Muscle of arm (tissue), 12 donors: Measurements from ENCODE around the gene TADA3. TPM values are rescaled to one million over a fixed set of nuclear protein-coding genes. Genes with fewer than 3 reads are reported as not detected.
"Not testable (repeated sequence)": the region's sequence is repeated elsewhere in the genome, so short reads cannot be mapped to it uniquely, and the experiment has no call there.

ENCODE experiments used
- DNase-seq: peaks from one replicate; pipeline ENCODE4 v3.0.0-alpha.2; 2013
- polyA plus RNA-seq, 12 donors: library from polyadenylated mRNA; unstranded; fragments of 120-200 nt; gene quantifications; one replicate each; pipeline ENCODE4 v1.2.1, GENCODE V29; 2013; ENCODE audit not compliant: insufficient read length in 12 of 12

Gene TADA3
- polyA plus RNA-seq, 12 donors: 48.4 to 60.5 (median 54.2) TPM; not detected in 1

DNA sequence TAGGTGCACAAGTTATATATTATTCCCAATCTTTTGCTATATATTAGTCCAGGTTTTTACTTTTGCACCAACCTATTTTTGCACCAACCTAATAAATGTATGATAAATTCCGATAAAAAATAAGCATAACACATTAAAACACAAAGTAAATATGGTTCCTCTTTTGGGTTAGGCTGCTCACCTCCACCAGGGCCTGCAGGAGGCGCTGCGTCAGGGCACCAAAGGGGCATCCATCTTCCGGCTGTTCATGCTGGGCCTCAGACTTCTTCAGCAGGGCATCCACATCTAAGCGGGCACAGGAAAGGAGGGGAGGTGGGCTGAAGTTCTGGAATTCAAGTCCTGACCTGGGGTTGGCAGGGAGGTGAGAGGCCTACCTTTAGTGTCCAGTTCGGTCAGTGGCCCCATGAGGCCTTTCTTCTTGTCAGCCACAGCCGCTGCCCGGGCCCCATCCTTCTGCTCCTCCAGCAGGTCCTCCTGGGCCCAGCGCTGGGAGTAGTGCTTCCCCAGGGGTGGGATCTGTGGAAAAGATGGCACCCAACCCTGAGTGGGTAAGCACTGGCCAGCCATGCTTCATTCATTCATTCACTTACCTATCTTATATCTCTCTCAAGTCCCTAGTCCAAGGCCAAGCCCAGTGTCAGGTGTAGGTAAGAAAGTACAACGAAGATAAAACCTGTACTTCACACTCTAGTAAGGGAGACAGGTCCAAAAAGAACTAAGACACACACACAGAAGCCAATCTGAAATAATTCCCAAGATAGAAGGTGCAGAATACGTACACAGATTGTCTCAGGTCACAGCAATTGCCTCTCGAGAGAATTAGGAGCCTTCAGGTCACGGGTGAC is 5.2 kb downstream of the TADA3 start:
- DNase-seq: no peak

DNA sequence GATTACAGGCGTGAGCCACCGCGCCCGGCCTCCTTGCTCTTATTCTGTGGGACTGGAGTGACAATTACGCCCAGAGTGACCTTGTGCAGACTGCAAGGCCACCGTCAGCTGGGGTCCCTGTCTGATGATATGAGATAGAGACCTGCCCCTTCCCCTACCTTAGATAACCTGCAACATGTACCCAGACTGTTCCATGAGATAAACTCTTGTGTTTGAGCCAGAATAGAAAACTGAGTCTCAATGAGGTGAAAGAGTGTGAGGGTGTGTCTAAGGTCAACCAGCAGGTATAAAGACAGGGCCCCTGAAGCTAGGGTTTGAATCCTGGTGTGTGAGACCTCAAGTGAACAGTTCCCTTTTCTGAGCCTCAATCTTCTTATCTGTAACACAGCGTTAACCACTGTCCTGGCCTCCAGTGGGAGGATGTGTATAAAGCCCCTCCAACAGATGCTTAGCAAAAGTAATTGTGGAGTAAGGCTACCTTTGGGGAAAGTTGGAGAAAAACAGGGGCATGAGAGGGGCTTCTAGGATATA is 6.0 kb downstream of the TADA3 start:
- no peak for DNase-seq

DNA sequence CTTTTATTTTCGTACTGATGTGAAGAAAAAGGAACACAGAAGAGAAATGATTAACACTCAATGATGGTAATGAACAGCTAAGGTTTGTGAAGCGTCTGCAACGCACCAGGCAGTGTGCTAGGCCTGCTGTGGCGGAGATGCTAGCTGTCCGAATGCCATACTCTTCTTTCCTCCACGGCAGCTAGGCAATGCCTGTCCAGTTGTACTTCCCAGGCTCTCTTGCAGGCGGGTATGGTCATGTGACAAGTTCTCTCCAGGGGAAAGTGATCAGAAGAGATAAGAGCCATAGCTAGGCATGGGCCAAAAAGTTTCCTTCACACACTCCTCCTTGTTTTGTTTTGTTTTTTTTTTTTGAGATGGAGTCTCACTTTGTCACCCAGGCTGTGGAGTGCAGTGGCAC is 6.7 kb downstream of the TADA3 start:
- no peak for DNase-seq

DNA sequence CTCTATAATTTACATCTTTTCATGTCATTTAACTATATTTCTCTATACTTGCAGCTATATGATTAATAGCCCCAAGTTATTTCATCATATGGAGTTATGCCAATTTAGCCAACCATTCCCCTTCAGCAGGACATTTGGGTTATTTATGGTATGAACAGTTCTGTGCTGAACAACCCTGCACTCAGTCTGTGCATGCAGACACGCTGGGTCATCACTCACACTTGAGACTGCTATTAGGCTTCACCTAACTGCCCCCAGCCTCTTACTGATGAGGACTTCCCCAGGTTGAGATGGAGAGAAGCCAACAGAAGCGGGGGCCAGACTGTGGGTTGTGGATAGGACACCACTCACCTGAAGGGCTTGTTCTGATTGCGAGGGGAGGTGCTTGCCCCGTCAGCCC is 7.3 kb downstream of the TADA3 start:
- no peak for DNase-seq

DNA sequence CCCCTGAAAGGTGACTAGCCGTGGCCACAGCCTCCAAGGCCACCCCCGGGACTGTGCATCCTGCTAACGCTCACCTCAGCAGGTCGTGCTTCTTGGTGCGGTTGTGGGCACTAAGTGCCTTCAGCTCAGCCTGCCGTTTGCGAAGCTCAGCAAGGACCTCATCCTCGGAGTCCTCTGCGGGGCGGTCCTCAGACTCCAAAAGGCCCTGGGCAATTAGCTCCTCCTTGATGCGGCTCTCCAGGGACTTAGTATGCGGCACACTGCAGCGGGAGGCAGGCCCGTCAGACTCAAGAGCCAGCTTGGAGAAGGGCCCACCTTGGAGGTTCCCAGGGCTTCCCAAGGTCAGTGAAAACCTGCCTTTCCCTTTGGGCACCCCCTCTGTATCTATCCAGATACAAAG is 8.3 kb downstream of the TADA3 start:
- no peak for DNase-seq

DNA sequence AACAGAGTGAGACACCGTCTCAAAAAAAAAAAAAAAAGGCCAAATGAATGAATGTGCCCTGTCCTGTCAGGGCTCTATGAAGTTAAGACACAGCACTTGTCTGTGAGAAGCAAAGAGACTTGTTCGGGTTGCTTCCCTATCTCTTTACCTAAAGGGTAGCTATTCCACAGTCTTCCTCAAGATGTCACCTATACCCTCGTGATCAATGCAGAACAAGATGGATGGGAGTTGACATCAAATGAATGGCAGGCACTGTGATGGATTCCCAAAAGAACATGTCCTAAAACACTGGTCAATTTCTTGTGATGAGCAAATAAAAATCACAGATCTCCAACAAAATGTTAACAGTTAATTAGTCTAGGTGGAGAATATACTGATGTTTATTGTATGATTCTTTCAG is 9.5 kb downstream of the TADA3 start:
- no peak for DNase-seq

DNA sequence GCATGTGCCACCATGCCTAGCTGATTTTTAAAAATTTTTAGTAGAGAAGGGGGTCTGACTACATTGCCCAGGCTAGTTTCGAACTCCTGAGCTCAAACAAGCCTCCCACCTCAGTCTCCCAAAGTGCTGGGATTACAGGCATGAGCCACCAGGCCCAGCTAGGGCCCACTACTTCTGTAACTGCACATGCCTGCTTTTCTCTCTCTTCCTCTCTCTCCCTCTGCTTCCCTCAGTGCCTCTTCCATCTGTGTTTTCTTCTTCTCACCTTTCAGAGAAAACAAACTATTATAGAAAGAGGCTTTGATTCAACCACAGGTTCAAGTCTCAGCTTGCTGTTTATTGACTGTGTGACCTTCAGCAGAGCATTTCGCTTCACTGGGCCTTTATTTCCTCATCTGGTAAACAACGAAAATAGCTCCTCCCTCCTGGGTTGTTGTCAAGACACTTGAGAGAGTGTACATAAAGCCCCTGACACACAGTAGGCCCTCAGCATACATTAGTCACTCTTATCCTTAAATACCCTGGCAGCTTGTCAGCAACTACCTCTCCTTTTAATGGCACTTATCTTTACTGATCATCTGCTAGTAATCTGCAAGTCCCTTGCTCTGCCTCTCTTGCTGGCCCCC is 10.2 kb downstream of the TADA3 start:
- no peak for DNase-seq

DNA sequence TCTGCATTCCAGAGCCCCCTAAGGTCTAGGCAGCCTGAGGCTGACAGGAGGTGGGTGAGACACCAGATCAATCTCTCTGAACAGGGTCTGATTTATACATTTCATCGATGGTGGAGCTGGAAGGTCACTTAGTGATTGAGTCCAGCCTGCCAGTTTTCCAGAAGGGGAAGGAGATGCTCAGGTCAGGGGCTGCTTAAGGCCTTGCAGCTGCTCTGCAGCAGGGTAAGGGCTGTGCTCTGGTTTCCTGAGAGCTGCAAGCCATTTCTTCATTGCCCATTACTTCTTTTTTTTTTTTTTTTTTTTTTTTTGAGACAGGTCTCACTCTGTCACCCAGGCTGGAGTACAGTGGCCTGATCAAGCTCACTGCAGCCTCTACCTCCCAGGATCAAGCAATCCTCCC is 10.7 kb downstream of the TADA3 start:
- no peak for DNase-seq

DNA sequence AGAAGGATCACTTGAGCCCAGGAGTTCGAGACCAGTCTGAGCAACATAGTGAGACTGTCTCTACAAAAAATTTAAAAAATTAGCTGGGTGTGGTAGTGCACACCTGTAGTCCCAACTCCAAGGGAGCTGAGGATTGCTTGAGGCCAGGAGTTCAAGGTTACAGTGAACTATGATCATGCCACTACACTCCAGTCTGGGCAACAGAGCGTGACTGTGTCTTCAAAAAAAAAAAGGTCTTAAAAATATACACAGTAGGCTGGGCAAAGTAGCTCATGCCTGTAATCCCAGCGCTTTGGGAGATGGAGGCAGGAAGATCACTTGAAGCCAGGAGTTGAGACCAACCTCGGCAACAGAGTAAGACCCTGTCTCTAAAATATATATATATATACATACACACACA is 11.4 kb downstream of the TADA3 start:
- no peak for DNase-seq

DNA sequence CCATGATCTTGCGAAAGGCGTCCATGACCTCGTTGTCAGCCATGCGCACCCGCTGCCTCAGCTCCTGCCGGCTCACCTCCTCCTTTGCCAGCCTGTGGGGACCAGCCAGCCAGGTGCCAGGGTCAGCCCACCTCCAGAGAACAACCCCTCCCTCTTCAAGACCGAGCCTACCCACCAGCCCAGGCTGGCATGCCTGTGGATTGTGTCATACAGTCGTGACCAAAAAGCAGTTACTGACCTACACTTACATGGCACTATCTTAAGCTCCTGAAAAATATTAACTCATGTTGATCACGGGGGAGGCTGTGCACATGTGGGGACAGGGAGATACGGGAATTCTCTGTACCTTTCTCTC is 11.8 kb downstream of the TADA3 start:
- DNase-seq: no peak

DNA sequence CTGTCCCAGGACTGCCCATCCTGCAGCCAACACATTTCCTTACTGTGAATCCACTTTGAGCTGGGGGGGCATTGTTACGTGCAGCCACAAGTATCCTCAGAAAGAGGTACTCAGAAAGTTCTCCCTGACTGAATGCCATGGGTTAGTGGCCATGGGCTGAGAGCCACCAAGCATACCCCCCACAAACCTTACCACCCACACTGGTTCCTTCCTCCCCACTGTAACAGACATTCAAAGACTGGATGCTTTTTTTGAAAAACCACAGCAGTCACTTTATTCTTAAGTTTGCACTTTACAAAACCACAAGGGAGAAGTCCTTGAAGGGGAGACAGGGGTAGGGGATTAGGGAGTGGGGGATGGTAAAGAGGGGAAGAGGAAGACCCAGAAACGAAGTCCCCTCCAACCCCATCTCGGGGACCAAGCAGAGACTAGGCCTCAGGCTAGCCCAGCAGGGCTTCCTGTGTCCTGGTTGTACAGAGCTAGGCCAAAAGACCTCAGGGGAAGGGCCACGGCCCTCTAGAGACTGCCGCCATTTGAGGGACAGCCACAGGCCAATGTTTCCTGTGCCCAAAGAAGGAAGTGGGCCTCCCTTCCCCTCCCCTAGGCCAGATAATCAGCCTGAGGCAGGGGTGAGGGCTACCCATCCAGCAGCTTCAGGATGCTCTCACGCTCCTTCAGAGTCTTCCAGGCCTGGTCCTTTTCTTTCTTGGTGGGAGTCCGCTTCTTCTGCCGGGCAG is 12.4 kb downstream of the TADA3 start:
- no peak for DNase-seq

DNA sequence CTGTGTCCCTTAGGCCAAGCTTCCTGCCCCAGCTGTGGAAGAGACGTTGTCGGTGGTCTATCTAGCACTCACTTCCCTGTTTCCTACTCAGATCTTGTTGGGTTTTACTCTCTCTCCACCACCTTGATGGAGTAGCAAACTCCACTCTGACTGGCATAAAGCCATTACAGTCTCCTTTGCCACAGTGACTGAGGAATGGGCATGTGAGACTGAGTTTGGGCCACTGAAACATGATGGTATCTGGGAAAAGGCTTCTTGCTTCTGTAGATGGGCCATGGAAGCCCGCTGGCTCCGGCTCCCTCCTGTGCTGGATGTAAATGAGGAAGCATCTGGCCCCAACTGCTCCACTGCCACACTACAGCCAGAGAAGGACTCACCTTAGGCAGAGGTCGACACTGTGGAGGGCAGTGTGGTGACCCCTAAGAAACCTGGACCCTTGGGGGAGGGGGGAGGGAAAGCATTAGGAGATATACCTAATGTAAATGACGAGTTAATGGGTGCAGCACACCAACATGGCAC is 13.1 kb downstream of the TADA3 start:
- DNase-seq: no peak

DNA sequence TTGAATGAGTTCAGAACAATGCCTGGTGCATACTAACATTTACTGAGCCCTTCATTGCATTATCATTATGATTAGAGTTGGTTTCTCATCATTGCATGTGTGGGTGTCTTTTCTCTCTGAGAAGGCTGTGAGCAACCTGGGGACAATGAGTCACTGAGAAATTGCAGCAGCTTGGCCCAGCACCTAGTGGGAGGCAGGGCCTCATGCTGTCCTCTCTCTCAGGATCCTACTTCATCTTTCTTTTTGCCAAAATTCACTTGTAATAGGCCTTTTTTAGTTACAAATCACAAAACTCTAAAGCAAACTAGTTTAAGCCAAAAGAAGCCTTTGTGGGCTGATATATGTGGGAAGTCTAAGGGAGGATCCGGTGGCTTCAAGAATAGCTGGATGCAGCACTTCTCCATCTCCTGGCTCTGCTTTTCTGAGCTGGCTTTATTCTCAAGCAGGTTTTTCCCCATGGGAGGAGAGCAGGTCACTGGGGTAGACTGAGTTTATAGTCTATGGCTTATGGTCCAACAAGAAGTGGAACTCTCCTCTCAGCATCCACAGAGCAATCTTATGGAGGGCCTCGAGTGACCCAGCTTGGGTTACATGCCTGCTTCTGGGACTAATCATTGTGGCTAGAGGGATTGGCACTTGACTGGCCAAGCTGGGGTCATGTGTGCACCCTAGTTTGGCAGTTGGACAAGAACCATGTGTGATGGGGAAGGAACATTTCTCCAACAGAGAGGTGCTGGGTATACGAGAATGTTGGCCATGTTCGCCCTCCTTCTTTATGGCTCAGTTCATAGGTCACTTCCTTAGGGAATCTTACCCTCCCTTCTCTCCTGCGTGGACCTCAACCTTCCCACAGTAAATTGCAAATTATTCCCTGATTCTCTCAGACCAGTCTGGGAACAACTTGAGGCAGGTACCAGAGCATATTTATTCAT is 13.9 kb downstream of the TADA3 start:
- no peak for DNase-seq

DNA sequence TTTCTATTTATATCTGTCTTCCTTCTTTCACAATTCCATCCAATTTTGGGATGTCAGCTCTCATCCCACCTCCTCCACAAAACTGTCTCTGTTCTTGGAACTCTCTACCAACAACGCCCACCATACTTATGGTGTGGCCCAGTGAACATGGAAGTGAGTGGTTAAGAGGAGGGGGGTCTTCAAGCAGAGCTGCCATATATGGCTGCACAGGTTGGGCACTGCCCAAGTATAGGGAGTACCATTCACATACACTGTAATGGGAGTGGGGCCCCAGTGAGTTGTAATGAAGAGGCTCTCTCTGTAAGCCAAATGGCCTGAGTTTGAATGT is 14.6 kb downstream of the TADA3 start:
- no peak for DNase-seq

DNA sequence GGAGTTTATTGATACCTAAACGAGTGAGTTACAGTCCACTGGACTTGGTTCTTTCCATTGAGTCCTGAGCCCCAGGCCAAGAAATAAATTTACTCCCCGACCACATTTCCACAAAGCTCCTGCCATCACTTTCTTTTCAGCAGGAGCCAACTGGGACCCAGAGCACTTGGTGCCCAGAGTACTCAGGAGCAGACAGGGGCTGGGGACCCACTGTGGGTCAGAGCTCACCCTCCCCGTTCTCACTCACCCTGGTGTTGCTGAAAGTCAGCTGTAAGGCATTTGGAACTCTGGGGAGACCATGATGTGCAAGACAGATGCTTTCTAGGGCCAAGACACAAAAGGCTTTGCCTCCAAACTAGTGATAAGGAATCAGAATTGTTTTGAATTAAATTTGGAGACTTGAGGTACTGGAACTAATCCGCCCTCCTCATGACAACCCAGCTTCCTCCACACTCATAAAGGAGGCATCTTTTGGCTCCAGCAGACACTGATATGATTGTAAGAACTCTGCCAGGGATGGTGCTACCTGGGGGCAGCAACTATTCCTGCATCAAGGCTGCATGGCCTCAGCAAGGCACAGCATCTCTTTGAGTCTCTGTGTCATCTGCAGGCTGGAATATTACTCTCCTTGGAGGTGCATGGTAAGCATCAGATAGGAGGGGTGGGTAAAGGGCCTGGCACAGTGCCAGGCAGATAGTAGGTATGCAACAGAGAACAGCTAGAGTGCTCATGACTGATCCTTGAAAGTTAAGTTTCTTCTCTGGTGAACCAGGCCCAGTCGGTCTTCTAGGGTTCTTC is 15.2 kb downstream of the TADA3 start:
- DNase-seq: no peak

DNA sequence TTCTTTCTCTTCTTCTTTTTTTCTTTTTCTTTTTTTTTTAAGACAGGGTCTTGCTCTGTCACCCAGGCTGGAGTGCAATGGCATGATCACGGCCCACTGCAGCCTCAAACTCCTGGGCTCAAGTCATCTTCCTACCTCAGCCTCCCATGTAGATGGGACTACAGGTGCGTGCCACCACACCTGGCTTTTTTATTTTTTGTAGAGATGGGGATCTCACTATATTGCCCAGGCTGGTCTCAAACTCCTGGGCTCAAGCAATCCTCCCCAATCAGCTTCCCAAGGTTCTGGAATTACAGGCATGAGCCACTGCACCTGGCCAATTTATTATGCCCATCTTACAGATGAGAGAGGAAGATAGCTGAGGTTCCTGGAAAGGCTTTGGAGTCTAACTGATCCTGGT is 21.3 kb downstream of the TADA3 start:
- not testable (repeated sequence) for DNase-seq

DNA sequence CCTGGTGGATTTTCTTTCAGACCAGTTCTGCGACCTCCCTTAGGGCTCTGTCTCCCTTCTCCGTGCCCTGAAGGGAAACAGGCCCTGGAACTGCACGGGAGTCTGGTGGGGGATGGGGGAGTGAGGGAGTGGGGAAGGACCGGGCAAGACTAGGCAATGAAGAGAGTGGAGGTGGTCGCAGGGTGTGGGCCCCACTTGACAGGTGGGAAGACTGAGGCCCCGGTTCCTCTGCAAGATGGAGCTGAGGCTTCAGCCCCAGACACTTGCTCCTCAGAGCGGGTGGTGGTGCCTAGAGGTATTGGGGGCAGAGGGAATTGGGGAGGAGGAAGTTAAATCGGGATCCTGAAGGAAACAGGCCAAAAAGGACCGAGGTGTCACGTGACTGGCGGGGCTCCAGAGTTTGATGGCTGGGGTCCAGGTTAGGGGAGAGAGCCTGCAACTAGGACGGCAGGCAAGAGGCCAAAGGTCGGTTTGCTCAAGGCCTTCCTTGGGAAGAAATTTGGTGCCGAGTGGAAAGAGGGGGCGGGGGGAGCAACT is 21.9 kb downstream of the TADA3 start:
- DNase-seq: peak; percentile 79

DNA sequence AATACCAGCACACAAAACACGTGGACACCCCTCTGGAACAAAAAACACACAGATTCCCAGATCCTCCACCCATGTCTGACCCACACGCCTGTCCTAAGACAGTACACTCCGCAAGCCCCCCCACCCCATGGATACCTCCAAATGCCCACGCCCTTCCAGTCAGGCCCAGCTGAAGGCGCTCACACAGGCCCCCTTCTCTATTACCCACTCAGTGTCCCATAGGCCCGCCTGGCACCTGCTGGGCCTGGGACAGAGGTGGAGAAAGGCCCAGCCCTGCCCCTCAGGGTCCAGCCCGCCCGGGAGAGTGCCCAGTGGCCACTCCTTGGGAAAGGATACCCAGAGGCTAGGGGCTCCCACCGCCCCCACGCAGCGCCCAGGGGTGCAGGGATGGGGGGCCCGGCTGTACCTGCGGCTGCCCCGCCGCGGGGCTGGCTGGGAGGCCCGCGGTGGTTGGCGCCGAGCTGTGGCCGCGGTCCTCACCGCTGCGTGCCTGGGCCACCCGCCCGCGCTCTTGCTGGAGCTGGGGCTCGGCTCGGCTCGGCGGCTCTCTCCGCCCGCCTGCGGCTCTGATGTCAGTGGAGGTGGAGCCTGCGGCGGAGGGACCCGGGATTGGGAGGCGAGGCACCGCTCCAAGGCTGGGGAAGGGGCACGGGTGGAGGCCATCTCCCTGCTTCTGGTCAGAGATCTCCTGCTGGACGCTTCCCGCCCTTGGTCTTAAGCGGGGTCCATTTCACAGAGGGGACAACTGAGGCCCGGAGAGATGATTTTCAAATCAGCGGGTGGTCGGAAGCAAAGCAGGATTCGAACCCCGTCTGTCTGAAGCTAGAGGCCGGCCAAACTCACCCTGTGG is 22.6 kb downstream of the TADA3 start, which contains the start of gene CAMK1:
Gene CAMK1, minus strand, starts transcription at position 522 of the 850 bp plus-strand sequence. CDS start 2,198 bp downstream, outside the sequence.
- DNase-seq: peak; percentile 80

DNA sequence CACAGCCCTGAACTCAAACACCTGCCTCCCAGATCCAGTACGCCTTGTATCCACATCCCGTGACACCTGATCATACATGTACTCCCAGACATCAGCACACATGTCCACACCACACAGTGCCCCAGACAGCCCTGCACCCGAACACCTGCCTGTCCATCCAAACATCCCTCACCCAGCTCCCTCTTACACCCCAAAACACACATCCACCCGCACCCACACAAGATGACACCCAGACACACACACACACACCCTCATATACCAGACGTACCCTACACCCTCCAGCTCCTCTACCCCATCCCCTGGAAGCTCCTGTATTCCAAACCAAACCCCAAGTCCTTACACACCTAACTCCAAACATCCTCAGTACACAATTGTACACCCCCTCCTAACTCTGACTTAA is 23.3 kb downstream of the TADA3 start:
- DNase-seq: no peak
